H1 (cell line): ENCODE data around the gene SMARCA4. TPM values are rescaled to one million over a fixed set of nuclear protein-coding genes. Genes with fewer than 3 reads are reported as not detected.
A peak's percentile ranks its signal among the peaks of the same experiment; 100 is the strongest.

Experiments used
- CTCF ChIA-PET: fragments of 300-600 bp; sonication (Branson Sonifier 250); formaldehyde crosslinking; loops from one replicate; lab custom pipeline; 2021; ENCODE audit not compliant: partially characterized antibody; lab: Charles Lee
- POLR2A ChIA-PET: fragments of 300-600 bp; sonication (Branson Sonifier 250); formaldehyde crosslinking; loops from one replicate; lab custom pipeline; 2021; ENCODE audit warnings: inconsistent platforms; ENCODE audit not compliant: partially characterized antibody; lab: Charles Lee
- DNase-seq, 2 experiments: peaks; one replicate each; pipeline versions ENCODE4 v3.0.0 to v3.0.0-alpha.2; 2010 to 2022; ENCODE audit warnings: low spot score in 2 of 2, low read depth in 1 of 2, mixed read lengths in 1 of 2
- FAIRE-seq: peaks from 2 replicates; lab custom pipeline; 2011; peaks lifted over from hg19 to GRCh38; lab: Jason Lieb, UNC
- H2AFZ ChIP-seq: 2 replicates; pipeline ENCODE4 v1.8.1; 2012; ENCODE audit warnings: low read length, inconsistent platforms
- H2AK5ac ChIP-seq: 2 replicates; pipeline ENCODE4 v1.6.1; 2013; ENCODE audit warnings: low read depth, low read length
- H2BK120ac ChIP-seq: replicated peaks from 2 replicates; pipeline ENCODE3; 2013; ENCODE audit warnings: low read depth, low read length, inconsistent platforms
- H2BK12ac ChIP-seq: 2 replicates; pipeline ENCODE4 v1.6.1; 2013; ENCODE audit warnings: low read depth, low read length
- H2BK15ac ChIP-seq: 2 replicates; pipeline ENCODE4 v1.6.1; 2013; ENCODE audit warnings: low read length
- H2BK20ac ChIP-seq: 2 replicates; pipeline ENCODE4 v1.6.1; 2013; ENCODE audit warnings: low read length
- H2BK5ac ChIP-seq: 2 replicates; pipeline ENCODE4 v1.6.1; 2013; ENCODE audit warnings: low read depth, low read length
- H3K14ac ChIP-seq: 2 replicates; pipeline ENCODE4 v1.6.1; 2013; ENCODE audit warnings: inconsistent platforms; ENCODE audit not compliant: insufficient read length
- H3K18ac ChIP-seq: 2 replicates; pipeline ENCODE4 v1.6.1; 2013; ENCODE audit warnings: low read length; ENCODE audit errors: extremely low read depth
- H3K23ac ChIP-seq: 2 replicates; pipeline ENCODE4 v1.6.1; 2013; ENCODE audit warnings: inconsistent platforms; ENCODE audit not compliant: insufficient read length
- H3K23me2 ChIP-seq: 2 replicates; pipeline ENCODE4 v1.6.1; 2013; ENCODE audit warnings: low read depth, low read length
- H3K27ac ChIP-seq: 2 replicates; pipeline ENCODE4 v1.6.1; 2011; ENCODE audit warnings: low read depth, low read length, inconsistent platforms
- H3K27me3 ChIP-seq, 4 experiments: replicated peaks in 1 of 4; 1 replicate in 1 of 4; 2 replicates in 3 of 4; pipeline versions ENCODE4 v1.6.1 to v1.8.1; 2011 to 2013; ENCODE audit warnings: low read length in 3 of 4, mild to moderate bottlenecking in 3 of 4, inconsistent platforms in 2 of 4, mixed read lengths in 2 of 4, moderate library complexity in 1 of 4; ENCODE audit not compliant: control insufficient read depth in 3 of 4, insufficient read depth in 3 of 4; ENCODE audit errors: extremely low read depth in 1 of 4
- H3K36me3 ChIP-seq, 4 experiments: 2 replicates each; pipeline versions ENCODE4 v1.6.1 to v1.8.1; 2011 to 2013; ENCODE audit warnings: mild to moderate bottlenecking in 4 of 4, low read length in 3 of 4, moderate library complexity in 2 of 4, control low read depth in 1 of 4, inconsistent platforms in 1 of 4; ENCODE audit not compliant: insufficient read depth in 4 of 4, control insufficient read depth in 2 of 4
- H3K4ac ChIP-seq: replicated peaks from 2 replicates; pipeline ENCODE3; 2013; ENCODE audit warnings: low read length, low read depth, mixed read lengths, inconsistent platforms; ENCODE audit not compliant: insufficient read length
- H3K4me1 ChIP-seq, 4 experiments: replicated peaks in 1 of 4; 1 replicate in 1 of 4; 2 replicates in 3 of 4; pipeline versions ENCODE4 v1.6.1 to v1.8.1; 2011 to 2013; ENCODE audit warnings: low read length in 3 of 4, inconsistent platforms in 2 of 4, mixed read lengths in 1 of 4; ENCODE audit not compliant: insufficient read depth in 4 of 4, control insufficient read depth in 3 of 4
- H3K4me2 ChIP-seq, 2 experiments: 2 replicates each; pipeline versions ENCODE4 v1.6.1 to v1.8.1; 2011 to 2013; ENCODE audit warnings: low read depth in 2 of 2, low read length in 2 of 2, control low read depth in 1 of 2, inconsistent platforms in 1 of 2, mild to moderate bottlenecking in 1 of 2; ENCODE audit not compliant: insufficient read depth in 1 of 2
- H3K4me3 ChIP-seq, 4 experiments: fragments of 200-600, 300-600 bp in 1 of 4; sonication (generic), shearing (Covaris generic), sonication (Bioruptor Twin) in 1 of 4; 2 replicates each; pipeline versions ENCODE4 v1.5.1 to v1.8.1; 2011 to 2016; ENCODE audit warnings: low read length in 4 of 4, low read depth in 3 of 4, control low read depth in 2 of 4, inconsistent platforms in 2 of 4, mild to moderate bottlenecking in 2 of 4, mixed read lengths in 1 of 4, moderate library complexity in 1 of 4; ENCODE audit not compliant: insufficient read depth in 2 of 4; ENCODE audit errors: extremely low read depth in 1 of 4
- H3K56ac ChIP-seq: replicated peaks from 2 replicates; pipeline ENCODE3; 2013; ENCODE audit warnings: low read depth, mild to moderate bottlenecking, mixed read lengths, low read length, inconsistent platforms; ENCODE audit not compliant: insufficient read length
- H3K79me1 ChIP-seq: 2 replicates; pipeline ENCODE4 v1.6.1; 2013; ENCODE audit warnings: low read depth, low read length, control low read depth
- H3K79me2 ChIP-seq, 2 experiments: 2 replicates each; pipeline versions ENCODE4 v1.6.1 to v1.8.1; 2012 to 2013; ENCODE audit warnings: low read length in 2 of 2, mild to moderate bottlenecking in 2 of 2, inconsistent platforms in 1 of 2; ENCODE audit not compliant: insufficient read depth in 2 of 2, control insufficient read depth in 1 of 2
- H3K9ac ChIP-seq, 4 experiments: replicated peaks in 1 of 4; 1 replicate in 1 of 4; 2 replicates in 3 of 4; pipeline versions ENCODE4 v1.6.1 to v1.8.1; 2011 to 2013; ENCODE audit warnings: low read depth in 3 of 4, low read length in 3 of 4, control low read depth in 2 of 4, mild to moderate bottlenecking in 2 of 4, moderate library complexity in 2 of 4, inconsistent platforms in 1 of 4; ENCODE audit errors: extremely low read depth in 1 of 4
- H3K9me3 ChIP-seq, 2 experiments: 2 replicates each; pipeline versions ENCODE4 v1.6.1 to v1.8.1; 2012 to 2013; ENCODE audit warnings: mild to moderate bottlenecking in 2 of 2, moderate library complexity in 2 of 2, control low read depth in 1 of 2, inconsistent platforms in 1 of 2, low read depth in 1 of 2, low read length in 1 of 2, mixed read lengths in 1 of 2; ENCODE audit not compliant: insufficient read depth in 2 of 2
- H4K20me1 ChIP-seq, 2 experiments: replicated peaks in 1 of 2; 2 replicates each; pipeline versions ENCODE3 to v1.8.1; 2011 to 2013; ENCODE audit warnings: inconsistent platforms in 2 of 2, low read length in 2 of 2, mild to moderate bottlenecking in 1 of 2; ENCODE audit not compliant: insufficient read depth in 2 of 2, control insufficient read depth in 1 of 2
- H4K5ac ChIP-seq: 2 replicates; pipeline ENCODE4 v1.6.1; 2013; ENCODE audit warnings: low read length, low read depth, mixed read lengths, inconsistent platforms; ENCODE audit not compliant: insufficient read length
- H4K8ac ChIP-seq: 2 replicates; pipeline ENCODE4 v1.8.0; 2013; ENCODE audit warnings: mild to moderate bottlenecking, moderate library complexity, low read length, inconsistent platforms; ENCODE audit not compliant: insufficient read depth; ENCODE audit errors: extremely low read depth
- H4K91ac ChIP-seq: replicated peaks from 2 replicates; pipeline ENCODE3; 2013; ENCODE audit warnings: low read length, mixed read lengths, inconsistent platforms; ENCODE audit not compliant: insufficient read length
- ATF2 ChIP-seq: IDR thresholded peaks from 2 replicates; pipeline ENCODE4 v1.6.1; 2012; ENCODE audit warnings: low read length, inconsistent platforms
- POLR2AphosphoS5 ChIP-seq: IDR thresholded peaks from 2 replicates; pipeline ENCODE4 v1.6.1; 2011; ENCODE audit warnings: low read depth, low read length
- SIN3A ChIP-seq, 2 experiments: IDR thresholded peaks in 1 of 2; conservative IDR thresholded peaks in 1 of 2; 2 replicates each; pipeline ENCODE4 v1.6.1; 2011 to 2012; ENCODE audit warnings: low read length in 2 of 2, improper control_type of control experiment in 1 of 2, low read depth in 1 of 2, mild to moderate bottlenecking in 1 of 2
- TAF7 ChIP-seq: optimal IDR thresholded peaks from 2 replicates; pipeline ENCODE3; 2011; ENCODE audit warnings: low read depth, mild to moderate bottlenecking, inconsistent platforms, low read length, moderate library complexity, borderline replicate concordance
- WGBS, 2 experiments: shearing (Covaris generic) in 1 of 2; methylation state at CpG; one replicate each; pipeline versions ENCODE4 v1.1.6 to v1.1.7; 2013 to 2015; ENCODE audit warnings: low lambda C conversion rate in 2 of 2, mixed read lengths in 2 of 2, inconsistent platforms in 1 of 2, low coverage in 1 of 2, missing lambda C conversion rate in 1 of 2; ENCODE audit not compliant: insufficient replicate concordance in 2 of 2, insufficient coverage in 1 of 2, insufficient read length in 1 of 2; ENCODE audit errors: extremely low coverage in 1 of 2, missing lambda C conversion rate in 1 of 2; 5-methylcytosine and 5-hydroxymethylcytosine counted together
- polyA plus RNA-seq, 7 experiments: library from polyadenylated mRNA; depleted of rRNA in 3 of 7; stranded (reverse) in 5 of 7; unstranded in 2 of 7; fragments of >200 nt in 5 of 7; fragments of 200-250 nt in 2 of 7; gene quantifications; 1 replicate in 5 of 7; 2 replicates in 1 of 7; 4 replicates in 1 of 7; pipeline versions ENCODE4 v1.2.1 to v1.2.3, GENCODE V29; 2011 to 2013; ENCODE audit warnings: missing spikeins in 2 of 7, mixed read lengths in 2 of 7
- total RNA-seq: library from RNA; stranded (reverse); fragmentation: NEBNext Ultra II Directional; extraction: Animal tissue kit (Norgen Biotek cat#: 25700); gene quantifications from 2 replicates; pipeline ENCODE4 v1.2.1, GENCODE V29; 2021

Gene SMARCA4
- total and polyA plus RNA-seq, 2 of the 8 experiments (the other 6 are each of a cell fraction or from before 2014, with no cell fraction given), result 86.4 to 263 TPM

GRCh38 chr19:11091703-11092153 is 130.9 kb downstream of the SMARCA4 start:
- H3K36me3 ChIP-seq, result peaks cover 11 to 57% (median 21%) of the 10 kb centered on the region in 4 experiments; a peak in 7 of 8 replicates

More at GRCh38 chr19:11091703-11092153, 130.9 kb downstream of the SMARCA4 start:
- Histone ChIP-seq H4K20me1 (peaks cover 35 to 39% of the 10 kb centered on the region in 2 experiments), H2BK12ac (no peak overlapping the region; the same call in 1 of the 2 replicates), H3K4me1 (peaks cover 7 to 12% (median 10%) of the 10 kb centered on the region in 4 experiments), H2AK5ac (no peak overlapping the region; the same call in 1 of the 2 replicates), H2BK5ac (no peak overlapping the region; the same call in 1 of the 2 replicates), H3K56ac (peak overlapping the region; percentile 7), H3K18ac (no peak overlapping the region), H3K4ac (no peak overlapping the region), H3K14ac (no peak overlapping the region), H3K23me2 (peaks cover 7% of the 10 kb centered on the region), H3K23ac (no peak overlapping the region), H2AFZ (no peak overlapping the region), H2BK15ac (no peak overlapping the region), H3K79me2 (peaks cover 53 to 63% of the 10 kb centered on the region in 2 experiments), H3K27me3 (no peaks in the 10 kb centered on the region), H2BK20ac (no peak overlapping the region), H4K91ac (no peak overlapping the region), H3K27ac (peak overlapping the region; percentile 78), H3K4me2 (peak overlapping the region; percentile 90 to 98), H3K9ac (peak overlapping the region in 2 of 4 experiments; percentile 31 to 46; a peak in 4 of 7 replicates), H3K79me1 (peaks cover 7% of the 10 kb centered on the region), H3K4me3 (peak overlapping the region; percentile 67 to 100 (median 94); a peak in 5 of 8 replicates), H3K9me3 (no peaks in the 10 kb centered on the region), H2BK120ac (no peak overlapping the region), H4K8ac (no peak overlapping the region), H4K5ac (no peak overlapping the region)
- no peak for FAIRE-seq
- no peak for DNase-seq
- ChIA-PET POLR2A (interaction anchor here (0.6 to 1.4 kb wide), 5 partner anchors 9 to 377 kb away, joined by 3 to 4 read pairs (median 3); no protein-coding TSS in a partner anchor), CTCF (interaction anchor here (0.5 to 1.1 kb wide), 2 partner anchors 10 to 56 kb away, joined by 3 to 4 read pairs; no protein-coding TSS in a partner anchor)
- WGBS, 2 experiments, result 65% methylated on average over 8 of the region's 8 CpGs; no CpG with 5 or more reads in 1 of the 2 experiments
- TF ChIP-seq TAF7 (peak; percentile 28), SIN3A (conservative IDR thresholded peaks at IDR 0.05 in 1 of 2, IDR thresholded peaks at IDR 0.05 in 1 of 2; ENCODE audit: low read depth in 1 of 2, low read length in 2 of 2) (0 out of 4 replicates have a peak, but pooled peaks of 1 of the 2 experiments have one; percentile 22), POLR2AphosphoS5 (0 out of 2 replicates have a peak, but pooled peaks have one; percentile 26), ATF2 (no peak)
